ENCODE measurements around the gene PAN3.

DNA sequence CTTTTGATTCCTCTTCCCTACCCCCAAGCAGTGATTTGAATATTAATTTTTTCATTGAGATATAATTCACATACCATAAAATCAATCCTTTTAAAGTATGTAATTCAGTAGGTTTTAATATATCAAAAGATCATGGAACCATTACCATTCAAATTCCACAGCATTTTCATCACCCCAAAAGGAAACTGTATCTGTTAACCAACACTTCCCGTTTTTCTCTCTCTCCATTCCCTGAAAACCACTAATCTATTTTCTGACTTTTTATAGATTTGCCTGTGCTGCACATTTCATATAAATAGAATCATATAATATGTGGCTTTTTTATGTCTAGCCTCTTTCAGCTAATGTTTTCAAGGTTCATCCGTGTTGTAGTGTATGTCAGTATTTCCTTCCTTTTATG lies 107.1 kb downstream of the PAN3 start:
- TF ChIP-seq CTCF (IDR thresholded peaks at IDR 0.05) (no peak), POLR2A (IDR thresholded peaks at IDR 0.05) (no peak), EP300 (IDR thresholded peaks at IDR 0.05) (no peak), POLR2AphosphoS5 (IDR thresholded peaks at IDR 0.05) (no peak)
